Esophagus squamous epithelium (tissue), 5 donors: Measurements from ENCODE around the gene PNKD. TPM values are rescaled to one million over a fixed set of nuclear protein-coding genes. Genes with fewer than 3 reads are reported as not detected.
A peak's percentile ranks its signal among the peaks of the same experiment; 100 is the strongest.

Experiments
- DNase-seq: peaks from one replicate; lab custom pipeline; 2025; lab: John Stamatoyannopoulos, UW
- H3K27ac ChIP-seq, 4 donors: fragments of 200-600 bp; sonication (generic); one replicate each; pipeline ENCODE4 v1.5.1; 2016 to 2019; ENCODE audit warnings: mild to moderate bottlenecking in 1 of 4
- H3K27me3 ChIP-seq, 4 donors: fragments of 200-600 bp; sonication (generic); 1 replicate in 3 of 4; 2 replicates in 1 of 4; pipeline versions ENCODE4 v1.5.1 to v1.6.0; 2017 to 2021; ENCODE audit warnings: antibody characterized with exemption in 1 of 4
- H3K36me3 ChIP-seq, 3 donors: fragments of 200-600 bp; sonication (generic); one replicate each; pipeline ENCODE4 v1.5.1; 2016 to 2019
- H3K4me1 ChIP-seq, 3 donors: fragments of 200-600 bp; sonication (generic); one replicate each; pipeline ENCODE4 v1.5.1; 2017 to 2019
- H3K4me3 ChIP-seq, 4 donors: fragments of 200-600 bp; sonication (generic); 1 replicate in 3 of 4; 2 replicates in 1 of 4; pipeline ENCODE4 v1.5.1; 2016 to 2019; ENCODE audit warnings: mild to moderate bottlenecking in 2 of 4, moderate library complexity in 1 of 4
- H3K9me3 ChIP-seq, 3 donors: fragments of 200-600 bp; sonication (generic); one replicate each; pipeline ENCODE4 v1.5.1; 2016 to 2019
- CTCF ChIP-seq, 6 experiments: fragments of 450-650 bp in 4 of 6; fragments of 200-600 bp in 2 of 6; sonication (generic) in 2 of 6; IDR thresholded peaks; one replicate each; pipeline ENCODE4 v1.5.1; 2016 to 2019; ENCODE audit warnings: antibody characterized with exemption in 6 of 6, mild to moderate bottlenecking in 4 of 6, moderate library complexity in 4 of 6
- POLR2A ChIP-seq, 4 donors: fragments of 450-650 bp; IDR thresholded peaks; one replicate each; pipeline ENCODE4 v1.6.1; 2017; ENCODE audit warnings: antibody characterized with exemption in 4 of 4, mild to moderate bottlenecking in 4 of 4, moderate library complexity in 3 of 4
- WGBS, 2 donors: methylation state at CpG; one replicate each; pipeline ENCODE4 v1.1.5; 2018; 5-methylcytosine and 5-hydroxymethylcytosine counted together
- intact Hi-C: fragments of 100-400 bp; cut with DNase I; formaldehyde crosslinking; loops from one replicate; pipeline ENCODE4 v1.15.0; 2022
- total RNA-seq, 4 donors: library from RNA; depleted of rRNA; stranded (reverse); fragments of >200 nt; gene quantifications; one replicate each; pipeline ENCODE4 v1.1.0, GENCODE V29; 2016
- donor health status: DM: yes; HTN: yes; CAD: no.

PNKD gene
- total RNA-seq, 4 donors from 2014 or later, result 19.7 to 34.3 (median 28.0) TPM

GRCh38 chr2:218260166-218260565 is 10.2 kb upstream of the PNKD start:
- 83 to 93% methylated on average over 3 to 4 of the region's 5 CpGs for WGBS, 2 donors
- peaks cover 15 to 54% (median 17%) of the 10 kb centered on the region in 3 donors for H3K36me3 ChIP-seq
- DNase-seq, result no peak
- intact Hi-C loops, result no loop called here
- peaks cover 17 to 72% (median 33%) of the 10 kb centered on the region in 3 donors for H3K4me1 ChIP-seq
- H3K9me3 ChIP-seq, result no peaks in the 10 kb centered on the region
- no peaks in the 10 kb centered on the region for H3K27me3 ChIP-seq
- H3K4me3 ChIP-seq, result no peak overlapping the region
- H3K27ac ChIP-seq, result peak overlapping the region in 3 of 4 donors; percentile 59 to 84 (median 65)
- TF ChIP-seq CTCF (IDR thresholded peaks at IDR 0.05), result no peak
- no peak for TF ChIP-seq POLR2A (IDR thresholded peaks at IDR 0.05)

- intact Hi-C loops, result no loop called here
- Histone ChIP-seq H3K27me3 (no peaks in the 10 kb centered on the region), H3K27ac (peak within 1 kb of the TSS; percentile 13 to 84 (median 62)), H3K4me3 (peak within 1 kb of the TSS in 1 of 4 donors; percentile 1), H3K4me1 (peaks cover 17 to 72% (median 33%) of the 10 kb centered on the region in 3 donors), H3K36me3 (peaks cover 21 to 54% (median 22%) of the 10 kb centered on the region in 3 donors), H3K9me3 (no peaks in the 10 kb centered on the region)
- 55 to 65% methylated on average over 5 of the region's 10 CpGs for WGBS, 2 donors
- DNase-seq, result no peak
- TF ChIP-seq POLR2A (IDR thresholded peaks at IDR 0.05) (no peak), CTCF (IDR thresholded peaks at IDR 0.05) (no peak)
These were observed 9.4 kb upstream of the PNKD start, which contains the start of gene GPBAR1 for GRCh38 chr2:218260742-218261422. TSS of gene GPBAR1 (plus strand) at chr2:218261015. CDS start at chr2:218262725, 1,710 bp downstream.

DNA sequence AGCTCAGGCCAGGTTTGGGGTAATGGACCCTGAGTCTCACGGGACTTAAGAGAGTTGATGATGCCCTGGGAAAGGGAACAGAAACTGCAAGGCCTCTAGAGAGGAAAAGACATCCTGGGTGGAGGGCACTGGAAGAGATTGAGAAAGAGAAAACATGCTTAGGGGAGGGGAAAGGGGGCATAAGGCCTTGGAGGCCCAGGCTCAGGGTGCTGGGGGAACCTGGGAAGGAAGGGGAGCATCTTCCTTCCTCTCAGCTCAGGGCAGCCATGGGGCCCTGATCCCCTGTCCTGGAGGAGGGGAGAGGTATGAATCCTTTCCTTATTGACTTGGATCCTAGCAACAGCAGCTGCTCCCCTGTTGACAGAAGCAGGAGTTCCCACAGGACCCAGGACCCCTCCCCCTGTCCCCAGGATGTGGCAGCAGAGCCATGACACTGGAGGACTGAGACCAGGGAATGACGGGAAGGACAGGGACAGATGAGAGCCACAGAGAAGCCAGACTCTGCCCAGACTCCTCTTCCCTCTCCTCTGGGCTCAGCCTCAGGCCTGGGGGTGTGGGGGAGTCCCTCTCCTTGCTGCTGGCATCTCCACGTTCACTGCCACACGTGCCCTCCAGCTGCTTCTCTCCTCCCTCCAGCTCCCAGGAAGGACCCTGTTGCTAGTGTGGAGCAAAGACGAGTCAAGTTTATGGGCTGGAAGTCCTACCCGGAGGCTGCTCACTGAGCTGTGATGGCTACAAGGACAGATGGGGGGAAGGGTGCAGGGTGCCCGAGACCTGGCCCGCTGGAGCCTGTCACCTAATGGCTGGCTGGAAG is 8.7 kb upstream of the PNKD start:
- WGBS, 2 donors, result 60 to 61% methylated on average over 3 to 5 of the region's 8 CpGs
- Histone ChIP-seq H3K27ac (peak overlapping the region in 3 of 4 donors; percentile 59 to 84 (median 65)), H3K36me3 (peaks cover 27 to 54% (median 28%) of the 10 kb centered on the region in 3 donors), H3K9me3 (no peaks in the 10 kb centered on the region), H3K4me3 (no peak overlapping the region), H3K27me3 (no peaks in the 10 kb centered on the region), H3K4me1 (peaks cover 17 to 77% (median 33%) of the 10 kb centered on the region in 3 donors)
- intact Hi-C loops, result no loop called here
- no peak for TF ChIP-seq CTCF (IDR thresholded peaks at IDR 0.05)
- no peak for TF ChIP-seq POLR2A (IDR thresholded peaks at IDR 0.05)
- DNase-seq, result no peak

- TF ChIP-seq CTCF (IDR thresholded peaks at IDR 0.05), result no peak
- H3K4me3 ChIP-seq, result no peak overlapping the region
- no peak for DNase-seq
- peak overlapping the region in 2 of 4 donors; percentile 65 to 84 for H3K27ac ChIP-seq
- 73 to 81% methylated on average over 5 to 6 of the region's 6 CpGs for WGBS, 2 donors
- peaks cover 13 to 77% (median 33%) of the 10 kb centered on the region in 3 donors for H3K4me1 ChIP-seq
- no peaks in the 10 kb centered on the region for H3K9me3 ChIP-seq
- no peaks in the 10 kb centered on the region for H3K27me3 ChIP-seq
- intact Hi-C loops, result no loop called here
- peaks cover 33 to 54% (median 33%) of the 10 kb centered on the region in 3 donors for H3K36me3 ChIP-seq
These were observed 8.1 kb upstream of the PNKD start for GRCh38 chr2:218262237-218262600.
